Tibial nerve (tissue), 4 donors: ENCODE results near the gene MARVELD2. TPM values are rescaled to one million over a fixed set of nuclear protein-coding genes. Genes with fewer than 3 reads are reported as not detected.

ENCODE experiments used
- DNase-seq, 2 donors: peaks; one replicate each; pipeline ENCODE4 v3.0.0-alpha.2; 2019; ENCODE audit warnings: low spot score in 2 of 2
- H3K27ac ChIP-seq, 4 donors: fragments of 200-600 bp; sonication (generic) in 3 of 4; one replicate each; pipeline ENCODE4 v1.5.1; 2017 to 2019; ENCODE audit warnings: mild to moderate bottlenecking in 1 of 4
- H3K27me3 ChIP-seq, 2 donors: fragments of 200-600 bp; sonication (generic) in 1 of 2; one replicate each; pipeline versions ENCODE4 v1.5.1 to v1.6.0; 2017 to 2019
- H3K36me3 ChIP-seq, 3 donors: fragments of 200-600 bp; sonication (generic); one replicate each; pipeline ENCODE4 v1.5.1; 2018 to 2019
- H3K4me1 ChIP-seq, 4 donors: fragments of 200-600 bp; sonication (generic) in 3 of 4; one replicate each; pipeline ENCODE4 v1.5.1; 2017 to 2019
- H3K4me3 ChIP-seq, 4 donors: fragments of 200-600 bp; sonication (generic) in 3 of 4; one replicate each; pipeline ENCODE4 v1.5.1; 2017 to 2019; ENCODE audit warnings: mild to moderate bottlenecking in 1 of 4, moderate library complexity in 1 of 4
- H3K9me3 ChIP-seq, 4 donors: fragments of 200-600 bp; sonication (generic) in 3 of 4; one replicate each; pipeline ENCODE4 v1.5.1; 2017 to 2019
- EP300 ChIP-seq, 2 donors: sonication (generic); formaldehyde crosslinking; IDR thresholded peaks; one replicate each; pipeline ENCODE4 v1.6.1; 2017; ENCODE audit warnings: antibody characterized with exemption in 2 of 2, mild to moderate bottlenecking in 1 of 2
- POLR2A ChIP-seq, 2 donors: fragments of 450-650 bp; IDR thresholded peaks; one replicate each; pipeline ENCODE4 v1.6.1; 2017; ENCODE audit warnings: antibody characterized with exemption in 2 of 2, mild to moderate bottlenecking in 2 of 2, moderate library complexity in 2 of 2
- WGBS, 2 donors: methylation state at CpG; one replicate each; pipeline ENCODE4 v1.1.5; 2018; 5-methylcytosine and 5-hydroxymethylcytosine counted together
- total RNA-seq, 4 donors: library from RNA; depleted of rRNA; stranded (reverse); fragments of >200 nt; gene quantifications; one replicate each; pipeline ENCODE4 v1.1.0, GENCODE V29; 2016
- TF ChIP-seq, protein P1 (sequence below), 5 experiments: fragments of 200-600 bp in 3 of 5; fragments of 450-650 bp in 2 of 5; sonication (generic) in 3 of 5; IDR thresholded peaks; one replicate each; pipeline ENCODE4 v1.5.1; 2016 to 2019; ENCODE audit warnings: antibody characterized with exemption in 5 of 5, mild to moderate bottlenecking in 3 of 5, moderate library complexity in 2 of 5

The MARVELD2 gene
- total RNA-seq, 4 donors from 2014 or later = 0.59 to 1.3 (median 1.0) TPM

- TF ChIP-seq, protein P1, sequence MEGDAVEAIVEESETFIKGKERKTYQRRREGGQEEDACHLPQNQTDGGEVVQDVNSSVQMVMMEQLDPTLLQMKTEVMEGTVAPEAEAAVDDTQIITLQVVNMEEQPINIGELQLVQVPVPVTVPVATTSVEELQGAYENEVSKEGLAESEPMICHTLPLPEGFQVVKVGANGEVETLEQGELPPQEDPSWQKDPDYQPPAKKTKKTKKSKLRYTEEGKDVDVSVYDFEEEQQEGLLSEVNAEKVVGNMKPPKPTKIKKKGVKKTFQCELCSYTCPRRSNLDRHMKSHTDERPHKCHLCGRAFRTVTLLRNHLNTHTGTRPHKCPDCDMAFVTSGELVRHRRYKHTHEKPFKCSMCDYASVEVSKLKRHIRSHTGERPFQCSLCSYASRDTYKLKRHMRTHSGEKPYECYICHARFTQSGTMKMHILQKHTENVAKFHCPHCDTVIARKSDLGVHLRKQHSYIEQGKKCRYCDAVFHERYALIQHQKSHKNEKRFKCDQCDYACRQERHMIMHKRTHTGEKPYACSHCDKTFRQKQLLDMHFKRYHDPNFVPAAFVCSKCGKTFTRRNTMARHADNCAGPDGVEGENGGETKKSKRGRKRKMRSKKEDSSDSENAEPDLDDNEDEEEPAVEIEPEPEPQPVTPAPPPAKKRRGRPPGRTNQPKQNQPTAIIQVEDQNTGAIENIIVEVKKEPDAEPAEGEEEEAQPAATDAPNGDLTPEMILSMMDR (IDR thresholded peaks at IDR 0.05) = no peak
- TF ChIP-seq POLR2A (IDR thresholded peaks at IDR 0.05) = no peak
- no peak for TF ChIP-seq EP300 (IDR thresholded peaks at IDR 0.05)
- H3K36me3 ChIP-seq = peaks cover 0 to 30% (median 0%) of the 10 kb centered on the region in 3 donors
- H3K4me1 ChIP-seq = peaks cover 6 to 35% (median 14%) of the 10 kb centered on the region in 4 donors
- no peaks in the 10 kb centered on the region for H3K9me3 ChIP-seq
- WGBS, 2 donors = 95 to 98% methylated on average over 5 of the region's 5 CpGs
- no peak overlapping the region for H3K4me3 ChIP-seq
- DNase-seq = no peak
- no peak overlapping the region for H3K27ac ChIP-seq
- no peaks in the 10 kb centered on the region for H3K27me3 ChIP-seq
Measured at GRCh38 chr5:69372394-69372793, 42.5 kb upstream of the MARVELD2 start.

GRCh38 chr5:69374911-69375446 is 39.9 kb upstream of the MARVELD2 start:
- no peak for TF ChIP-seq EP300 (IDR thresholded peaks at IDR 0.05)
- no peak for TF ChIP-seq POLR2A (IDR thresholded peaks at IDR 0.05)
- TF ChIP-seq, protein P1 (IDR thresholded peaks at IDR 0.05) = no peak
- H3K36me3 ChIP-seq = peaks cover 0 to 53% (median 0%) of the 10 kb centered on the region in 3 donors
- H3K27ac ChIP-seq = no peak overlapping the region
- WGBS, 2 donors = 92 to 93% methylated on average over 4 of the region's 4 CpGs
- no peak for DNase-seq
- no peaks in the 10 kb centered on the region for H3K9me3 ChIP-seq
- no peak overlapping the region for H3K4me3 ChIP-seq
- H3K4me1 ChIP-seq = peaks cover 0 to 23% (median 4%) of the 10 kb centered on the region in 4 donors
- no peaks in the 10 kb centered on the region for H3K27me3 ChIP-seq

DNA sequence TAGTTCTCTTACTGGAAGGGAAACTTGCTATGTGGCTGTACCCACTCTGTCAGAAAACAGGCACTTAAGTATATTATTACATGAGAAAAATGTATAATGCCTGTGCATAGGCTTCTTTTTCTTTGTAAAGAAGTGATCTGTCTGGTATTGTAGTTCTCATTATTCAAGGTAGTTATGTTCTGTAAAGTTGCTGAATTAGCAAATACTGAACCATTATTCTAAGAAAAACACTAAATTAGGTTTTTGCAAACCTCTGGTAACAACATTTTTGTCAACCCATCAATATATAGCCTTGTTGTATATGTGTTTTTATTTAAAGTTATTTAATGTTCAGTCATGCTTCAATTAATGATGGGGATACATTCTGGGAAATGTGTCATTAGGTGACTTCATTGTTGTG is 36.5 kb upstream of the MARVELD2 start:
- Histone ChIP-seq H3K36me3 (peaks cover 0 to 87% (median 13%) of the 10 kb centered on the region in 3 donors), H3K4me1 (no peaks in the 10 kb centered on the region), H3K27ac (no peak overlapping the region), H3K9me3 (no peaks in the 10 kb centered on the region), H3K27me3 (no peaks in the 10 kb centered on the region), H3K4me3 (no peak overlapping the region)
- DNase-seq = no peak
- TF ChIP-seq, protein P1 (IDR thresholded peaks at IDR 0.05) = no peak
- TF ChIP-seq EP300 (IDR thresholded peaks at IDR 0.05) (no peak), POLR2A (IDR thresholded peaks at IDR 0.05) (no peak)

DNA sequence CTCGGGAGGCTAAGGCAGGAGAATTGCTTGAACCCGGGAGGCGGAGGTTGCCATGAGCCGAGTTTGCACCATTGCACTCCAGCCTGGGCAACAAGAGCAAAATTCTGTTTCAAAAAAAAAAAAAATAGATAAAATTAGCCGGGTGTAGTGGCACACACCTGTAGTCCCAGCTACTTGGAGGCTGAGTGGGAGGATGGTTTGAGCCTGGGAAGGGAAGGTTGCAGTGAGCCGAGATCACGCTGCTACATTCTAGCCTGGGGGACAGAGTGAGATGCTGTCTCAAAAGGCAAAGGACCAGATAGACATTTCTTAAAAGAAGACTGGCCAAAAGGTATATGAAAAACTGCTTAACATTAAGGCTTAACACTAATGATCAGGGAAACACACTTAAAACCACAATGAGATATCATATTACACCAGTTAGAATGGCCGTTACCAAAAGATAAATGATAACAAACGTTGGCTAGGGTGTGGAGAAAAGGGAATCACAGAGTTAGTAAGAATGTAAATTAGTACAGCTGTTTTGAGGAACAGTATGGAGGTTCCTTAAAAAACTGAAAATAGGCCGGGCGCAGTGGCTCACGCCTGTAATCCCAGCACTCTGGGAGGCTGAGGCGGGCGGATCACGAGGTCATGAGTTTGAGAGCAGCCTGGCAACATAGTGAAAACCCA is 10.1 kb upstream of the MARVELD2 start:
- no peak overlapping the region for H3K27ac ChIP-seq
- 88 to 89% methylated on average over 15 of the region's 15 CpGs for WGBS, 2 donors
- DNase-seq = no peak
- no peaks in the 10 kb centered on the region for H3K9me3 ChIP-seq
- H3K4me1 ChIP-seq = no peaks in the 10 kb centered on the region
- TF ChIP-seq, protein P1 (IDR thresholded peaks at IDR 0.05) = no peak
- no peak for TF ChIP-seq POLR2A (IDR thresholded peaks at IDR 0.05)
- no peak for TF ChIP-seq EP300 (IDR thresholded peaks at IDR 0.05)
- H3K27me3 ChIP-seq = no peaks in the 10 kb centered on the region
- no peak overlapping the region for H3K4me3 ChIP-seq
- H3K36me3 ChIP-seq = peaks cover 0 to 94% (median 15%) of the 10 kb centered on the region in 3 donors

DNA sequence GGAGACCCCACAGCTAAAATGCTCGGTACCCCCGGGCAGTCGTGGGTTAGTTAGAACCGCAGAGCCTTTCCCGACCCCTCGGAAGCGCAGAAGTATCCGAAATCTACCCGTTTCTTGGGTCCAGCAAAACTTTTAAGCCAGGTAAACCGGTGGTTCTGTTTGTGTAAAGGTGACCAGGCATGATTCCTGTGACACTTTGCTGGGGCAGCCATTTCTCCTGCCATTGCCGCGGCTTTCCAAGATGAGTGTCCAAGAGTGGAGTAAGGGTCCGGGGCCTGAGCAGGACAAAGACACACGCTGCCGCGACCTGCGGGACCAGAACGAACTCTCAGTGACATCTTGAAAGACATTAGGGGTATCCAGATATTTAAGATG is 655 bp downstream of the MARVELD2 start:
- Histone ChIP-seq H3K4me1 (peaks cover 0 to 12% (median 0%) of the 10 kb centered on the region in 4 donors), H3K4me3 (peak overlapping the region; percentile 30 to 71 (median 54)), H3K27me3 (no peaks in the 10 kb centered on the region), H3K9me3 (no peaks in the 10 kb centered on the region), H3K27ac (peak overlapping the region in 2 of 4 donors; percentile 47 to 78), H3K36me3 (peaks cover 0 to 56% (median 0%) of the 10 kb centered on the region in 3 donors)
- WGBS, 2 donors = 55 to 60% methylated on average over 18 of the region's 18 CpGs
- no peak for TF ChIP-seq EP300 (IDR thresholded peaks at IDR 0.05)
- TF ChIP-seq, protein P1 (IDR thresholded peaks at IDR 0.05) = no peak
- TF ChIP-seq POLR2A (IDR thresholded peaks at IDR 0.05) = no peak
- no peak for DNase-seq
